ENCODE data around the gene MAP4K3. TPM values are rescaled to one million over a fixed set of nuclear protein-coding genes. Genes with fewer than 3 reads are reported as not detected.
"Not testable (repeated sequence)": the region's sequence is repeated elsewhere in the genome, so short reads cannot be mapped to it uniquely, and the experiment has no call there.

MAP4K3 gene
- total and polyA plus RNA-seq, 8 donors: 13.5 to 166 (median 87.2) TPM

GRCh38 chr2:39390216-39390615 is 46.9 kb downstream of the MAP4K3 start:
- H3K4me3 ChIP-seq: no peak overlapping the region
- 72 to 85% (median 81%) methylated on average over 4 of the region's 4 CpGs for WGBS, 5 donors
- H3K9me3 ChIP-seq: no peaks in the 10 kb centered on the region
- TF ChIP-seq POLR2AphosphoS5 (IDR thresholded peaks at IDR 0.05) (no peak), EP300 (IDR thresholded peaks at IDR 0.05) (no peak), POLR2A (IDR thresholded peaks at IDR 0.05) (no peak), CTCF (IDR thresholded peaks at IDR 0.05) (no peak)
- H3K27me3 ChIP-seq: no peaks in the 10 kb centered on the region
- intact Hi-C loops (cut with DNase I; ENCODE audit: low total_unique reads): no loop called here
- no peaks in the 10 kb centered on the region for H3K36me3 ChIP-seq
- no peak for DNase-seq
- peaks cover 6 to 72% (median 41%) of the 10 kb centered on the region in 4 donors for H3K4me1 ChIP-seq
- peak overlapping the region in 1 of 5 donors; percentile 6 for H3K27ac ChIP-seq

DNA sequence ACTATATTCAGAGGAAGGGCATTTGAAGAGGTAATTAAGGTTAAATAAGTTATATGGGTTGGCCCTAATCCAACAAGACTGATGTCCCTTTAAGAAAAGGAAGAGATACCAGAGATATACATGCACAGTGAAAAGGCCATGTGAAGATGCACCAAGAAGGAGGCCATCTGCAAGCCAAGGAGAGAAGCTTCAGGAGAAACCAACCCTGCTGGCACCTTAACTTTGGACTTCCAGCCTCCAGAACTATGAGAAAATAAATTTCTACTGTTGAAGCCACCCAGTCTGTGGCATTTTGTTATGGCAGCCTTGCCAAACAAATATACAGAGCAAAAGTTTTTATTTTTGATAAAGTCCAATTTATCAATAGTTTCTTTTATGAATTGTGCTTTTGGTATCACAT is 51.0 kb downstream of the MAP4K3 start:
- Histone ChIP-seq H3K27ac (no peak overlapping the region), H3K4me1 (peaks cover 5 to 68% (median 39%) of the 10 kb centered on the region in 4 donors), H3K9me3 (no peaks in the 10 kb centered on the region), H3K27me3 (no peaks in the 10 kb centered on the region), H3K36me3 (no peaks in the 10 kb centered on the region), H3K4me3 (no peak overlapping the region)
- no peak for DNase-seq
- intact Hi-C loops (cut with DNase I; ENCODE audit: low total_unique reads): no loop called here
- no peak for TF ChIP-seq CTCF (IDR thresholded peaks at IDR 0.05)
- no peak for TF ChIP-seq POLR2AphosphoS5 (IDR thresholded peaks at IDR 0.05)
- no peak for TF ChIP-seq EP300 (IDR thresholded peaks at IDR 0.05)
- no peak for TF ChIP-seq POLR2A (IDR thresholded peaks at IDR 0.05)

GRCh38 chr2:39385172-39385571 is 51.9 kb downstream of the MAP4K3 start:
- no peak for DNase-seq
- Histone ChIP-seq H3K27me3 (no peaks in the 10 kb centered on the region), H3K9me3 (no peaks in the 10 kb centered on the region), H3K4me3 (no peak overlapping the region), H3K27ac (no peak overlapping the region), H3K4me1 (peaks cover 8 to 72% (median 44%) of the 10 kb centered on the region in 4 donors), H3K36me3 (no peaks in the 10 kb centered on the region)
- WGBS, 5 donors: 93 to 100% (median 96%) methylated on average over 2 of the region's 2 CpGs
- no peak for TF ChIP-seq CTCF (IDR thresholded peaks at IDR 0.05)
- no peak for TF ChIP-seq POLR2A (IDR thresholded peaks at IDR 0.05)
- intact Hi-C loops (cut with DNase I; ENCODE audit: low total_unique reads): no loop called here

DNA sequence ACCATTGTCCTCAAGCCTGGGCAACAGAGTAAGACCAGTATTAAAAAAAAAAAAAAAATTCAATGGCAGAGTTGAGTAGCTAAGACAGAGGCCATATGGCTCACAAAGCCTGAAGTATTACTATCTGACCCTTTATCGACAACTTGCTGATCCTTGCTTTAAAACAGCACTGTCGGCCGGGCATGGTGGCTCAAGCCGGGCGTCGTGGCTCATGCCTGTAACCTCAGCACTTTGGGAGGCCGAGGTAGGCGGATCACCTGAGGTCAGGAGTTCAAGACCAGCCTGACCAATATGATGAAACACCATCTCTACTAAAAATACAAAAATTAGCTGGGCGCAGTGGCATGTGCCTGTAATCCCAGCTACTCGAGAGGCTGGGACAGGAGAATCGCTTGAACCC is 53.0 kb downstream of the MAP4K3 start:
- DNase-seq; H3K4me3 ChIP-seq; intact Hi-C loops (cut with DNase I; ENCODE audit: low total_unique reads); H3K9me3 ChIP-seq; H3K36me3 ChIP-seq; H3K27me3 ChIP-seq; H3K27ac ChIP-seq: not testable (repeated sequence)
- 96 to 99% (median 98%) methylated on average over 10 to 11 of the region's 11 CpGs for WGBS, 5 donors
- peaks cover 9 to 72% (median 47%) of the 10 kb centered on the region in 4 donors for H3K4me1 ChIP-seq

- Histone ChIP-seq H3K9me3 (no peaks in the 10 kb centered on the region), H3K4me1 (peaks cover 9 to 72% (median 44%) of the 10 kb centered on the region in 4 donors), H3K4me3 (no peak overlapping the region), H3K27ac (no peak overlapping the region), H3K36me3 (no peaks in the 10 kb centered on the region), H3K27me3 (no peaks in the 10 kb centered on the region)
- intact Hi-C loops (cut with DNase I; ENCODE audit: low total_unique reads): no loop called here
- TF ChIP-seq POLR2A (IDR thresholded peaks at IDR 0.05) (no peak), CTCF (IDR thresholded peaks at IDR 0.05) (no peak)
- 90 to 95% (median 92%) methylated on average over 6 of the region's 6 CpGs for whole genome bisulfite sequencing, 5 donors
- no peak for DNase-seq
These were observed 53.9 kb downstream of the MAP4K3 start for GRCh38 chr2:39383146-39383545.
